Suprapubic skin (tissue), 4 donors: ENCODE measurements around the gene SLC16A13. TPM values are rescaled to one million over a fixed set of nuclear protein-coding genes. Genes with fewer than 3 reads are reported as not detected.
"Not testable (repeated sequence)": the region's sequence is repeated elsewhere in the genome, so short reads cannot be mapped to it uniquely, and the experiment has no call there.

Source experiments
- DNase-seq, 2 donors: peaks; one replicate each; pipeline ENCODE4 v3.0.0-alpha.2; 2019; ENCODE audit warnings: low spot score in 2 of 2
- H3K27ac ChIP-seq: fragments of 200-600 bp; sonication (generic); one replicate; pipeline ENCODE4 v1.5.1; 2019
- H3K27me3 ChIP-seq: fragments of 200-600 bp; sonication (generic); one replicate; pipeline ENCODE4 v1.5.1; 2019
- H3K36me3 ChIP-seq: fragments of 200-600 bp; sonication (generic); one replicate; pipeline ENCODE4 v1.5.1; 2019
- H3K4me1 ChIP-seq: fragments of 200-600 bp; sonication (generic); one replicate; pipeline ENCODE4 v1.5.1; 2019
- H3K4me3 ChIP-seq: fragments of 200-600 bp; sonication (generic); one replicate; pipeline ENCODE4 v1.5.1; 2019; ENCODE audit warnings: mild to moderate bottlenecking
- H3K9me3 ChIP-seq: fragments of 200-600 bp; sonication (generic); one replicate; pipeline ENCODE4 v1.5.1; 2019
- EP300 ChIP-seq: sonication (generic); formaldehyde crosslinking; IDR thresholded peaks from one replicate; pipeline ENCODE4 v1.6.1; 2017; ENCODE audit warnings: antibody characterized with exemption
- POLR2A ChIP-seq, 2 donors: fragments of 450-650 bp; IDR thresholded peaks; one replicate each; pipeline ENCODE4 v1.6.1; 2017; ENCODE audit warnings: antibody characterized with exemption in 2 of 2, mild to moderate bottlenecking in 2 of 2, moderate library complexity in 2 of 2
- POLR2AphosphoS5 ChIP-seq, 3 donors: sonication (generic); formaldehyde crosslinking; IDR thresholded peaks; one replicate each; pipeline ENCODE4 v1.6.1; 2017; ENCODE audit warnings: antibody characterized with exemption in 3 of 3
- WGBS: methylation state at CpG from one replicate; pipeline ENCODE4 v1.1.5; 2018; 5-methylcytosine and 5-hydroxymethylcytosine counted together
- total RNA-seq, 4 donors: library from RNA; depleted of rRNA; stranded (reverse); fragments of >200 nt; gene quantifications; one replicate each; pipeline ENCODE4 v1.1.0, GENCODE V29; 2016
- TF ChIP-seq, protein P1 (sequence below), 2 donors: fragments of 200-600 bp in 1 of 2; fragments of 450-650 bp in 1 of 2; sonication (generic) in 1 of 2; IDR thresholded peaks; one replicate each; pipeline ENCODE4 v1.5.1; 2016 to 2019; ENCODE audit warnings: antibody characterized with exemption in 2 of 2, mild to moderate bottlenecking in 1 of 2, moderate library complexity in 1 of 2

Gene SLC16A13
- total RNA-seq, 4 donors from 2014 or later: 1.5 to 4.9 (median 3.7) TPM

- H3K9me3 ChIP-seq: no peaks in the 10 kb centered on the region
- no peak overlapping the region for H3K27ac ChIP-seq
- no peak for DNase-seq
- H3K27me3 ChIP-seq: peaks cover 2% of the 10 kb centered on the region
- H3K4me3 ChIP-seq: no peak overlapping the region
- TF ChIP-seq EP300 (no peak), POLR2A (IDR thresholded peaks at IDR 0.05) (no peak)
- TF ChIP-seq, protein P1, sequence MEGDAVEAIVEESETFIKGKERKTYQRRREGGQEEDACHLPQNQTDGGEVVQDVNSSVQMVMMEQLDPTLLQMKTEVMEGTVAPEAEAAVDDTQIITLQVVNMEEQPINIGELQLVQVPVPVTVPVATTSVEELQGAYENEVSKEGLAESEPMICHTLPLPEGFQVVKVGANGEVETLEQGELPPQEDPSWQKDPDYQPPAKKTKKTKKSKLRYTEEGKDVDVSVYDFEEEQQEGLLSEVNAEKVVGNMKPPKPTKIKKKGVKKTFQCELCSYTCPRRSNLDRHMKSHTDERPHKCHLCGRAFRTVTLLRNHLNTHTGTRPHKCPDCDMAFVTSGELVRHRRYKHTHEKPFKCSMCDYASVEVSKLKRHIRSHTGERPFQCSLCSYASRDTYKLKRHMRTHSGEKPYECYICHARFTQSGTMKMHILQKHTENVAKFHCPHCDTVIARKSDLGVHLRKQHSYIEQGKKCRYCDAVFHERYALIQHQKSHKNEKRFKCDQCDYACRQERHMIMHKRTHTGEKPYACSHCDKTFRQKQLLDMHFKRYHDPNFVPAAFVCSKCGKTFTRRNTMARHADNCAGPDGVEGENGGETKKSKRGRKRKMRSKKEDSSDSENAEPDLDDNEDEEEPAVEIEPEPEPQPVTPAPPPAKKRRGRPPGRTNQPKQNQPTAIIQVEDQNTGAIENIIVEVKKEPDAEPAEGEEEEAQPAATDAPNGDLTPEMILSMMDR (IDR thresholded peaks at IDR 0.05): no peak
- 83% methylated on average over 16 of the region's 16 CpGs for WGBS
- H3K4me1 ChIP-seq: peaks cover 3% of the 10 kb centered on the region
- no peaks in the 10 kb centered on the region for H3K36me3 ChIP-seq
These were observed 45.7 kb downstream of the SLC16A13 start for GRCh38 chr17:7081341-7082062.

- Histone ChIP-seq H3K27ac (no peak overlapping the region), H3K9me3 (no peaks in the 10 kb centered on the region), H3K4me1 (peaks cover 3% of the 10 kb centered on the region), H3K27me3 (peaks cover 2% of the 10 kb centered on the region), H3K36me3 (no peaks in the 10 kb centered on the region), H3K4me3 (no peak overlapping the region)
- 66% methylated on average over 4 of the region's 4 CpGs for WGBS
- DNase-seq: no peak
- TF ChIP-seq POLR2A (IDR thresholded peaks at IDR 0.05): no peak
- TF ChIP-seq, protein P1 (IDR thresholded peaks at IDR 0.05): no peak
- TF ChIP-seq EP300: no peak
- no peak for TF ChIP-seq POLR2AphosphoS5 (IDR thresholded peaks at IDR 0.05)
These were observed 47.8 kb downstream of the SLC16A13 start for GRCh38 chr17:7083592-7083991.

DNA sequence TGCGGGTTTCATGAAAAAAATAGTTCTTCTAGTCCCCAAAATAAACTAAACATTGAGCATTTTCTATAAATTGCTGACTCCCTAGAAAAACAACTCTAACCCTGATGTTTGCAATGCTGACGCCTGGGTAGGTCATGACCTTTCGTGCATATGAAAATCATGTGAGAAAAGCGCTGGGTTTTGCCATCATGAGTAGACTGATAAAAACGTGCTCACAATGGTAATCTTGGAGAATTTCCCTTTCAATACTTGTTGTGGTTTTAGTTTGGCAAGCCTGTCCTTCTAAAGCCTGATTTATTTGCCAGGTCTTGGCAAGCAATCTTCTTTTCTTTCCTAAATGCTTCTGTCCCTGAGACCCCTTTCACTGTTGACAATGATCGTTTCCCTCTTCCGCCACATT, 48.3 kb downstream of the SLC16A13 start:
- H3K4me1 ChIP-seq: peaks cover 3% of the 10 kb centered on the region
- H3K27ac ChIP-seq: no peak overlapping the region
- 34% methylated on average over 7 of the region's 7 CpGs for WGBS
- H3K4me3 ChIP-seq: no peak overlapping the region
- H3K9me3 ChIP-seq: no peaks in the 10 kb centered on the region
- no peak for DNase-seq
- no peaks in the 10 kb centered on the region for H3K36me3 ChIP-seq
- TF ChIP-seq, protein P1 (IDR thresholded peaks at IDR 0.05): no peak
- no peak for TF ChIP-seq POLR2A (IDR thresholded peaks at IDR 0.05)
- peaks cover 4% of the 10 kb centered on the region for H3K27me3 ChIP-seq

DNA sequence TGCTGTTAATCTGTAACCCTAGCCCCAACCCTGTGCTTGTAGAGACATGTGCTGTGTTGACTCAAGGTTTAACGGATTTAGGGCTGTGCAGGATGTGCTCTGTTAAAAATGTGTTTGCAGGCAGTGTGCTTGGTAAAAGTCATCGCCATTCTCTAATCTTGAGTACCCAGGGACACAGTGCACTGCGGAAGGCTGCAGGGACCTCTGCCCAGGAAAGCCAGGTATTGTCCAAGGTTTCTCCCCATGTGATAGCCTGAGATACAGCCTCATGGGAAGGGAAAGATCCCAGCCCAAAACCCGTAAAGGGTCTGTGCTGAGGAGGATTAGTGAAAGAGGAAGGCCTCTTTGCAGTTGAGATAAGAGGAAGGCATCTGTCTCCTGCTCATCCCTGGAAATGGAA, 52.6 kb downstream of the SLC16A13 start:
- H3K4me3 ChIP-seq, H3K27me3 ChIP-seq, DNase-seq, H3K36me3 ChIP-seq, H3K9me3 ChIP-seq, H3K27ac ChIP-seq, H3K4me1 ChIP-seq: not testable (repeated sequence)
- WGBS: 44% methylated on average over 4 of the region's 4 CpGs

DNA sequence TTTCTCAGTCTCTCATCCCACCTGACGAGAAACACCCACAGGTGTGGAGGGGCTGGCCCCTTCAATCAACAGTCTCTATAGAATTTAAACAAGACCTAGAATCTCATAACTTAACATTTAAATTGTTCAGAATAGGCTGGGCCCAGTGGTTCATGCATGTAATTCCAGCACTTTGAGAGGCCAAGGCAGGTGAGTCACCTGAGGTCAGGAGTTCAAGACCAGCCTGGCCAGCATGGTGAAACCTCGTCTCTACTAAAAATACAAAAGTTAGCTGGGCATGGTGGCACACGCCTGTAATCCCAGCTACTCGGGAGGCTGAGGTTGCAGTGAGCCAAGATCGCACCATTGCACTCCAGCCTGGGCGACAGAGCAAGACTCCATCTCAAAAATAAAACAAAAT, 53.8 kb downstream of the SLC16A13 start:
- H3K36me3 ChIP-seq, H3K4me1 ChIP-seq, H3K27ac ChIP-seq, DNase-seq, H3K4me3 ChIP-seq, H3K9me3 ChIP-seq: not testable (repeated sequence)
- peaks cover 11% of the 10 kb centered on the region for H3K27me3 ChIP-seq
- 89% methylated on average over 6 of the region's 6 CpGs for WGBS

Other genes starting within 250 kb of the SLC16A13 start
- gene TEKT1, start 204.3 kb upstream of the SLC16A13 start, total RNA-seq: not detected
- gene ALOX12, start 40.0 kb upstream of the SLC16A13 start, total RNA-seq: 10 to 100 TPM in 3 of 4 donors, 1 to 10 TPM in 1; 9.8 to 34.4 (median 22.8) TPM
- 100 to 1,000 TPM in 3 of 4 donors, 10 to 100 TPM in 1; 82.2 to 235 (median 219) TPM for gene RNASEK, start 23.4 kb upstream of the SLC16A13 start, total RNA-seq
- gene BCL6B, start 13.0 kb upstream of the SLC16A13 start, total RNA-seq: 1 to 10 TPM; 1.6 to 3.1 (median 1.8) TPM
- 10 to 100 TPM in 1 of 4 donors, 1 to 10 TPM in 2, under 1 TPM in 1; 0.26 to 10.8 (median 5.5) TPM for gene SLC16A11, start 8.1 kb downstream of the SLC16A13 start, total RNA-seq
- gene CLEC10A, start 44.2 kb downstream of the SLC16A13 start, total RNA-seq: 1 to 10 TPM; 1.6 to 3.3 (median 1.7) TPM
- 10 to 100 TPM in 1 of 4 donors, 1 to 10 TPM in 3; 3.4 to 11.8 (median 6.8) TPM for gene ASGR2, start 78.8 kb downstream of the SLC16A13 start, total RNA-seq
- 1 to 10 TPM; 1.3 to 2.3 (median 2.0) TPM for gene ASGR1, start 143.4 kb downstream of the SLC16A13 start, total RNA-seq
- gene DLG4, start 183.8 kb downstream of the SLC16A13 start, total RNA-seq: 10 to 100 TPM in 1 of 4 donors, 1 to 10 TPM in 3; 2.9 to 12.7 (median 3.2) TPM
- 1,000 to 10,000 TPM in 1 of 4 donors, 100 to 1,000 TPM in 3; 565 to 1,687 (median 703) TPM for gene ACADVL, start 183.9 kb downstream of the SLC16A13 start, total RNA-seq
- 10 to 100 TPM; 53.2 to 78.1 (median 55.5) TPM for gene DVL2, start 198.5 kb downstream of the SLC16A13 start, total RNA-seq
- gene PHF23, start 203.4 kb downstream of the SLC16A13 start, total RNA-seq: 10 to 100 TPM; 19.0 to 35.0 (median 29.1) TPM
- gene GABARAP, start 206.4 kb downstream of the SLC16A13 start, total RNA-seq: 100 to 1,000 TPM; 446 to 840 (median 533) TPM
- 10 to 100 TPM; 54.7 to 80.6 (median 72.1) TPM for gene CTDNEP1, start 215.7 kb downstream of the SLC16A13 start, total RNA-seq
- gene ELP5, start 216.2 kb downstream of the SLC16A13 start, total RNA-seq: 10 to 100 TPM; 13.6 to 29.7 (median 20.3) TPM
- 10 to 100 TPM in 2 of 4 donors, 1 to 10 TPM in 2; 7.7 to 14.5 (median 11.0) TPM for gene CLDN7, start 226.5 kb downstream of the SLC16A13 start, total RNA-seq
- gene SLC2A4, start 245.7 kb downstream of the SLC16A13 start, total RNA-seq: 10 to 100 TPM in 2 of 4 donors, 1 to 10 TPM in 2; 2.4 to 19.4 (median 10.8) TPM